ENCODE measurements around the gene PRKCA. TPM values are rescaled to one million over a fixed set of nuclear protein-coding genes. Genes with fewer than 3 reads are reported as not detected.

Gene PRKCA
- total and polyA plus RNA-seq, 2 of the 13 experiments (the other 11 are each of a cell fraction or from before 2014, with no cell fraction given), result 18.5 to 21.5 TPM

GRCh38 chr17:66417300-66417719, 114.9 kb downstream of the PRKCA start (continued):
- no peak for TF ChIP-seq ZNF691 (CRISPR knock-in tag; IDR thresholded peaks at IDR 0.05; ENCODE audit: borderline replicate concordance, low read depth)
- TF ChIP-seq ZNF18 (CRISPR knock-in tag; IDR thresholded peaks at IDR 0.05; ENCODE audit: insufficient replicate concordance), result no peak
- TF ChIP-seq ZNF556 (CRISPR knock-in tag; IDR thresholded peaks at IDR 0.05; ENCODE audit: borderline replicate concordance), result no peak
- no peak for TF ChIP-seq ZNF382 (CRISPR knock-in tag; IDR thresholded peaks at IDR 0.05; ENCODE audit: borderline replicate concordance)
- TF ChIP-seq FOXA1 (IDR thresholded peaks at IDR 0.05), result no peak
- no peak for TF ChIP-seq FOXA1 (CRISPR knock-in tag; IDR thresholded peaks at IDR 0.05)
- TF ChIP-seq STAG1 (CRISPR knock-in tag; IDR thresholded peaks at IDR 0.05), result peak; percentile 18; the same call in 1 of the 2 replicates
- no peak for TF ChIP-seq MTA3 (CRISPR knock-in tag; IDR thresholded peaks at IDR 0.05)
- no peak for TF ChIP-seq ARID2 (CRISPR knock-in tag; IDR thresholded peaks at IDR 0.05; ENCODE audit: borderline replicate concordance)
- TF ChIP-seq ISL2 (CRISPR knock-in tag; IDR thresholded peaks at IDR 0.05), result no peak
- TF ChIP-seq MTF2 (CRISPR knock-in tag; IDR thresholded peaks at IDR 0.05; ENCODE audit: borderline replicate concordance), result no peak
- TF ChIP-seq JUND (CRISPR knock-in tag; IDR thresholded peaks at IDR 0.05), result no peak
- TF ChIP-seq ZNF7 (CRISPR knock-in tag; IDR thresholded peaks at IDR 0.05), result no peak
- no peak for TF ChIP-seq KMT2A (CRISPR knock-in tag; IDR thresholded peaks at IDR 0.05)
- peak; percentile 53 for TF ChIP-seq GATAD2A (CRISPR knock-in tag; IDR thresholded peaks at IDR 0.05)
- no peak for TF ChIP-seq ESRRA (CRISPR knock-in tag; IDR thresholded peaks at IDR 0.05; ENCODE audit: low read depth)
- no peak for TF ChIP-seq KAT2B (IDR thresholded peaks at IDR 0.05; ENCODE audit: borderline replicate concordance, low read depth, low read length)
- TF ChIP-seq ZNF776 (CRISPR knock-in tag; IDR thresholded peaks at IDR 0.05), result no peak
- no peak for TF ChIP-seq TRIM22 (IDR thresholded peaks at IDR 0.05)
- TF ChIP-seq, protein P1, sequence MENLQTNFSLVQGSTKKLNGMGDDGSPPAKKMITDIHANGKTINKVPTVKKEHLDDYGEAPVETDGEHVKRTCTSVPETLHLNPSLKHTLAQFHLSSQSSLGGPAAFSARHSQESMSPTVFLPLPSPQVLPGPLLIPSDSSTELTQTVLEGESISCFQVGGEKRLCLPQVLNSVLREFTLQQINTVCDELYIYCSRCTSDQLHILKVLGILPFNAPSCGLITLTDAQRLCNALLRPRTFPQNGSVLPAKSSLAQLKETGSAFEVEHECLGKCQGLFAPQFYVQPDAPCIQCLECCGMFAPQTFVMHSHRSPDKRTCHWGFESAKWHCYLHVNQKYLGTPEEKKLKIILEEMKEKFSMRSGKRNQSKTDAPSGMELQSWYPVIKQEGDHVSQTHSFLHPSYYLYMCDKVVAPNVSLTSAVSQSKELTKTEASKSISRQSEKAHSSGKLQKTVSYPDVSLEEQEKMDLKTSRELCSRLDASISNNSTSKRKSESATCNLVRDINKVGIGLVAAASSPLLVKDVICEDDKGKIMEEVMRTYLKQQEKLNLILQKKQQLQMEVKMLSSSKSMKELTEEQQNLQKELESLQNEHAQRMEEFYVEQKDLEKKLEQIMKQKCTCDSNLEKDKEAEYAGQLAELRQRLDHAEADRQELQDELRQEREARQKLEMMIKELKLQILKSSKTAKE (CRISPR knock-in tag; IDR thresholded peaks at IDR 0.05; ENCODE audit: borderline replicate concordance), result no peak
- TF ChIP-seq, protein P2, sequence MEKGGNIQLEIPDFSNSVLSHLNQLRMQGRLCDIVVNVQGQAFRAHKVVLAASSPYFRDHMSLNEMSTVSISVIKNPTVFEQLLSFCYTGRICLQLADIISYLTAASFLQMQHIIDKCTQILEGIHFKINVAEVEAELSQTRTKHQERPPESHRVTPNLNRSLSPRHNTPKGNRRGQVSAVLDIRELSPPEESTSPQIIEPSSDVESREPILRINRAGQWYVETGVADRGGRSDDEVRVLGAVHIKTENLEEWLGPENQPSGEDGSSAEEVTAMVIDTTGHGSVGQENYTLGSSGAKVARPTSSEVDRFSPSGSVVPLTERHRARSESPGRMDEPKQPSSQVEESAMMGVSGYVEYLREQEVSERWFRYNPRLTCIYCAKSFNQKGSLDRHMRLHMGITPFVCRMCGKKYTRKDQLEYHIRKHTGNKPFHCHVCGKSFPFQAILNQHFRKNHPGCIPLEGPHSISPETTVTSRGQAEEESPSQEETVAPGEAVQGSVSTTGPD (CRISPR knock-in tag; IDR thresholded peaks at IDR 0.05), result peak; percentile 93; the same call in 1 of the 2 replicates
- no peak for TF ChIP-seq MED13 (CRISPR knock-in tag; IDR thresholded peaks at IDR 0.05)
- no peak for TF ChIP-seq ZBTB21 (CRISPR knock-in tag; IDR thresholded peaks at IDR 0.05)
- TF ChIP-seq, protein P3, sequence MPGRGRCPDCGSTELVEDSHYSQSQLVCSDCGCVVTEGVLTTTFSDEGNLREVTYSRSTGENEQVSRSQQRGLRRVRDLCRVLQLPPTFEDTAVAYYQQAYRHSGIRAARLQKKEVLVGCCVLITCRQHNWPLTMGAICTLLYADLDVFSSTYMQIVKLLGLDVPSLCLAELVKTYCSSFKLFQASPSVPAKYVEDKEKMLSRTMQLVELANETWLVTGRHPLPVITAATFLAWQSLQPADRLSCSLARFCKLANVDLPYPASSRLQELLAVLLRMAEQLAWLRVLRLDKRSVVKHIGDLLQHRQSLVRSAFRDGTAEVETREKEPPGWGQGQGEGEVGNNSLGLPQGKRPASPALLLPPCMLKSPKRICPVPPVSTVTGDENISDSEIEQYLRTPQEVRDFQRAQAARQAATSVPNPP (CRISPR knock-in tag; IDR thresholded peaks at IDR 0.05), result no peak

All from HepG2 (cell line).